ENCODE data around the gene AXIN2. TPM values are rescaled to one million over a fixed set of nuclear protein-coding genes. Genes with fewer than 3 reads are reported as not detected.

AXIN2 gene
- total RNA-seq, 1 donor from 2014 or later: 0.27 TPM

DNA sequence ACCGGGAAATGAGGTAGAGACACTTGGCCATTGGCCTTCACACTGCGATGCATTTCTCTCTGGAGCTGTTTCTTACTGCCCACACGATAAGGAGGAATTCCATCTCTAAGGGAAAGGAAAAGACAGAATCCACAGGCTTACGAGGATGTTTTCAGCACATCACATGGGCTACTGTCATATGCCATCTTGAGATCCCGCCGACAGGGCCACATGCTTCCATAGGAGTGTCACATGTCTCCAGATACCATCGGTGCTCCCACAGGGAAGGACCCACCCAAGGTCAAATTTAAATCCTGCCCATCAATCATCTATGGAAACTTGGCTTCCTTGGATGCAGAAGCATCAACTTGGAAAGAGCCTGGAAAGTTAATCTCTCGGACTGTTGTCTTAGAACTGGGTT, 20.0 kb downstream of the AXIN2 start:
- DNase-seq (no peak), ATAC-seq (ENCODE audit: low read depth) (no peak)
- intact Hi-C loops (cut with micrococcal nuclease): no loop called here
- CTCF ChIA-PET: no interaction called here
- no peaks in the 10 kb centered on the region for H3K9me3 Mint-ChIP-seq
- no peak overlapping the region for H3K27ac Mint-ChIP-seq
- no peak overlapping the region for H3K4me3 Mint-ChIP-seq
- POLR2A ChIA-PET: no interaction called here
- H3K27me3 Mint-ChIP-seq: no peaks in the 10 kb centered on the region
- TF ChIP-seq CTCF (IDR thresholded peaks at IDR 0.05): no peak
- H3K4me1 Mint-ChIP-seq: no peaks in the 10 kb centered on the region
- no peaks in the 10 kb centered on the region for H3K36me3 Mint-ChIP-seq (ENCODE audit: low read depth)

DNA sequence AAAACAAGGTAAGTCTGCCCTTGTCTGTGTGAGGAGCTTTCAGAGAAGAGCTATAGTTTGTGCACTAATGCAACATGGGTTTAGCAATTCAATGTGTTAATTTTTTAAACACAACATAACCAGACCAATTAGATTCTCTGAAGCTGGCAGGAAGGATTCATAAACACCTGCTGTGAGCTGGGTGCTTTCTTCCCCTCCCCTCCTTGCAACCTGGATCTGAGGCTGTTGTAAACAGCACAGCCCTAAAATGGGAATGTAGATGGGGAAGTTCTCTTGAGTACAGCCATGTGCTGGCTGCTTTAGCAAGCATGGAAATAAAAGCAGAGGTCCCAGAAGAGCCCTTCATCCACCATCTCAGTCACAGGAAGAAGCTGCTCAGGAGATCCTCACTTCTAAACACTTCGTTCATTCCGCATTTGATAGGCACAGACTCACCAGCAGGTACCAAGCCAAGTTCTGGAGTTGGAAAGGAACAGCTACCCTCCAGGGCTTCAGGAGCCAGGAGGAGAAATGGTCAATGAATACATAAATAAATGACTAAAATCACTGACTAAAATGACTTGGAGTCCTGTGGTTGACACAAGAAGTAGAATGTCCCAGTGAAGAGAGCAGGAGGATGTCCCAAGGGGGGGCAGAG, 21.7 kb downstream of the AXIN2 start:
- ChIA-PET CTCF (no interaction called here), POLR2A (no interaction called here)
- Mint-ChIP-seq H3K27ac (no peak overlapping the region), H3K36me3 (ENCODE audit: low read depth) (no peaks in the 10 kb centered on the region), H3K27me3 (no peaks in the 10 kb centered on the region), H3K4me1 (no peaks in the 10 kb centered on the region), H3K4me3 (no peak overlapping the region), H3K9me3 (no peaks in the 10 kb centered on the region)
- DNase-seq: no peak
- intact Hi-C loops (cut with micrococcal nuclease): no loop called here
- ATAC-seq (ENCODE audit: low read depth): no peak
- no peak for TF ChIP-seq CTCF (IDR thresholded peaks at IDR 0.05)

GRCh38 chr17:65538675-65539529, 22.5 kb downstream of the AXIN2 start:
- no peaks in the 10 kb centered on the region for H3K4me1 Mint-ChIP-seq
- no peak for DNase-seq
- intact Hi-C loops (cut with micrococcal nuclease): no loop called here
- no peak for TF ChIP-seq CTCF (IDR thresholded peaks at IDR 0.05)
- no peak overlapping the region for H3K27ac Mint-ChIP-seq
- no peaks in the 10 kb centered on the region for H3K36me3 Mint-ChIP-seq (ENCODE audit: low read depth)
- POLR2A ChIA-PET: no interaction called here
- no peak for ATAC-seq (ENCODE audit: low read depth)
- no peak overlapping the region for H3K4me3 Mint-ChIP-seq
- no peaks in the 10 kb centered on the region for H3K9me3 Mint-ChIP-seq
- H3K27me3 Mint-ChIP-seq: no peaks in the 10 kb centered on the region
- CTCF ChIA-PET: no interaction called here

GRCh38 chr17:65537845-65538674, 23.4 kb downstream of the AXIN2 start:
- intact Hi-C loops (cut with micrococcal nuclease): no loop called here

More at GRCh38 chr17:65537845-65538674, 23.4 kb downstream of the AXIN2 start:
- DNase-seq: no peak
- Mint-ChIP-seq H3K27ac (no peak overlapping the region), H3K4me1 (no peaks in the 10 kb centered on the region), H3K4me3 (no peak overlapping the region), H3K36me3 (ENCODE audit: low read depth) (no peaks in the 10 kb centered on the region), H3K27me3 (no peaks in the 10 kb centered on the region), H3K9me3 (no peaks in the 10 kb centered on the region)
- CTCF ChIA-PET: no interaction called here
- TF ChIP-seq CTCF (IDR thresholded peaks at IDR 0.05): no peak
- ATAC-seq (ENCODE audit: low read depth): no peak
- POLR2A ChIA-PET: no interaction called here
